ENCODE data around the gene LLGL2. TPM values are rescaled to one million over a fixed set of nuclear protein-coding genes. Genes with fewer than 3 reads are reported as not detected.

The LLGL2 gene
- total and polyA plus RNA-seq, 10 of the 15 experiments (the other 5 are each of a cell fraction or from before 2014, with no cell fraction given) = 0.21 to 9.9 (median 4.5) TPM

- H3K36me3 ChIP-seq (ENCODE audit: control insufficient read depth in 2 of 2, insufficient read depth in 2 of 2, low read length in 1 of 2) = peaks cover 3 to 6% of the 10 kb centered on the region in 2 experiments; a peak in 3 of 4 replicates
- POLR2A ChIA-PET = no interaction called here
- 76% methylated on average over 15 of the region's 16 CpGs for WGBS (ENCODE audit: insufficient coverage, insufficient replicate concordance, low lambda C conversion rate, missing lambda C conversion rate)
- no peak for DNase-seq (ENCODE audit: low read depth, low spot score)
- intact Hi-C loops (cut with micrococcal nuclease; ENCODE audit: unreplicated experiment) (no loop called here), in situ Hi-C loops (cut with MboI) (no loop called here)
- no peak overlapping the region for H2AFZ ChIP-seq (ENCODE audit: control insufficient read depth, low read depth, low read length)
- H3K27me3 ChIP-seq (replicated peaks in 1 of 2; ENCODE audit: control insufficient read depth in 2 of 2, insufficient read depth in 2 of 2, low read length in 1 of 2) = no peaks in the 10 kb centered on the region
- H3K27ac ChIP-seq (ENCODE audit: control insufficient read depth, insufficient read depth) = no peak overlapping the region
- no peak overlapping the region for H3K4me3 ChIP-seq
- no TSS peak for BruUV-seq (replicated peaks)
- TF ChIP-seq POLR2AphosphoS5 (IDR thresholded peaks at IDR 0.05; ENCODE audit: low read length) (no peak), HCFC1 (IDR thresholded peaks at IDR 0.05; ENCODE audit: low read length) (no peak), NR2C1 (IDR thresholded peaks at IDR 0.05) (no peak), RUNX3 (IDR thresholded peaks at IDR 0.05; ENCODE audit: low read length) (no peak), STAT1 (conservative IDR thresholded peaks at IDR 0.05) (no peak), NKRF (conservative IDR thresholded peaks at IDR 0.05) (no peak), SMARCA5 (IDR thresholded peaks at IDR 0.05) (no peak), HDGF (IDR thresholded peaks at IDR 0.05) (no peak), SIX5 (IDR thresholded peaks at IDR 0.05; ENCODE audit: low read depth, low read length, severe bottlenecking) (no peak), POU2F2 (IDR thresholded peaks at IDR 0.05; ENCODE audit: borderline replicate concordance, low read depth, low read length) (no peak), GABPA (IDR thresholded peaks at IDR 0.05; ENCODE audit: low read depth) (no peak), SMAD5 (IDR thresholded peaks at IDR 0.05; ENCODE audit: low read depth) (no peak), MYC (IDR thresholded peaks at IDR 0.05; ENCODE audit: insufficient read depth, insufficient read length, insufficient replicate concordance, low read length, severe bottlenecking) (no peak), SPI1 (IDR thresholded peaks at IDR 0.05; ENCODE audit: borderline replicate concordance, insufficient read depth, low read depth, low read length) (no peak), TCF12 (IDR thresholded peaks at IDR 0.05; ENCODE audit: low read depth, low read length) (no peak), ZNF217 (IDR thresholded peaks at IDR 0.05) (no peak), KLF5 (IDR thresholded peaks at IDR 0.05; ENCODE audit: partially characterized antibody) (no peak), PML (IDR thresholded peaks at IDR 0.05; ENCODE audit: low read length) (no peak)
- no peak for ATAC-seq
- CTCF ChIA-PET = interaction anchor here (1.4 kb wide), 1 partner anchor 11 kb away, joined by 4 read pairs; no protein-coding TSS in a partner anchor
- no peaks in the 10 kb centered on the region for H3K9me3 ChIP-seq (replicated peaks; ENCODE audit: control insufficient read depth, insufficient read depth, low read length)
- SMC1A ChIA-PET (ENCODE audit: uncharacterized antibody, unreplicated experiment) = no interaction called here
- no peaks in the 10 kb centered on the region for H3K4me1 ChIP-seq (ENCODE audit: control insufficient read depth, insufficient read depth, low read length)
- H4K20me1 ChIP-seq (ENCODE audit: control insufficient read depth, insufficient read depth) = no peaks in the 10 kb centered on the region
- no peak overlapping the region for H3K4me2 ChIP-seq (ENCODE audit: control insufficient read depth, insufficient read depth)
- no peak overlapping the region for H3K9ac ChIP-seq (ENCODE audit: control insufficient read depth, insufficient read depth, low read length)
- no peaks in the 10 kb centered on the region for H3K79me2 ChIP-seq (ENCODE audit: control insufficient read depth, insufficient read depth, low read length)
- RAD21 ChIA-PET (ENCODE audit: unreplicated experiment) = no interaction called here
- FAIRE-seq = no peak
These were observed 26.0 kb upstream of the LLGL2 start for GRCh38 chr17:75499313-75500022.
